Vagina (tissue), 2 donors: ENCODE data around the gene CALN1.

Source experiments
- POLR2A ChIP-seq, 2 donors: fragments of 450-650 bp; IDR thresholded peaks; one replicate each; pipeline ENCODE4 v1.6.1; 2017; ENCODE audit warnings: antibody characterized with exemption in 2 of 2, mild to moderate bottlenecking in 2 of 2, moderate library complexity in 2 of 2
- POLR2AphosphoS5 ChIP-seq, 2 donors: sonication (generic); formaldehyde crosslinking; IDR thresholded peaks; one replicate each; pipeline ENCODE4 v1.9.0; 2017; ENCODE audit warnings: antibody characterized with exemption in 2 of 2, mild to moderate bottlenecking in 2 of 2, low read depth in 1 of 2; ENCODE audit not compliant: insufficient read depth in 1 of 2
- TF ChIP-seq, protein P1 (sequence below), 3 experiments: fragments of 450-650 bp in 2 of 3; fragments of 200-600 bp in 1 of 3; sonication (generic) in 1 of 3; IDR thresholded peaks; one replicate each; pipeline ENCODE4 v1.5.1; 2017 to 2019; ENCODE audit warnings: antibody characterized with exemption in 3 of 3, mild to moderate bottlenecking in 2 of 3, moderate library complexity in 2 of 3

DNA sequence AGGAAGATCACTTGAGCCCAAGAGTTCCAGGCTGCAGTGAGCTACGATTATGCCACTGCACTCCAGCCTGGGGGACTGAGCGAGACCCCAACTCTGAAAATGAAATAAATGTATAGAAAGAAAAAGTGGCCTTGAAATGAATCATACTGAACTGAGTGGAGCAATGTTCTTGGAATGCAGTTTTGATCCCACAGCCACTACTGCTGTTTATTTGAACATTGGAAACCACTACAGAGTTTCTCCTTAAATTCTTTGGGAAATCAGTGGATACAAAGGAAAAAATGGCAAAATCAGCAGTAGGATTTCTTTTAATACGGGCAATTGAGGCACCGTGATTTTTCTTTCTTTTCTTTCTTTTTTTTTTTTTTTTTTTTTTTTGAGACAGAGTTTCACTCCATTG lies 642.8 kb downstream of the CALN1 start:
- no peak for TF ChIP-seq POLR2AphosphoS5 (IDR thresholded peaks at IDR 0.05; ENCODE audit: insufficient read depth in 1 of 2, low read depth in 1 of 2)
- TF ChIP-seq, protein P1, sequence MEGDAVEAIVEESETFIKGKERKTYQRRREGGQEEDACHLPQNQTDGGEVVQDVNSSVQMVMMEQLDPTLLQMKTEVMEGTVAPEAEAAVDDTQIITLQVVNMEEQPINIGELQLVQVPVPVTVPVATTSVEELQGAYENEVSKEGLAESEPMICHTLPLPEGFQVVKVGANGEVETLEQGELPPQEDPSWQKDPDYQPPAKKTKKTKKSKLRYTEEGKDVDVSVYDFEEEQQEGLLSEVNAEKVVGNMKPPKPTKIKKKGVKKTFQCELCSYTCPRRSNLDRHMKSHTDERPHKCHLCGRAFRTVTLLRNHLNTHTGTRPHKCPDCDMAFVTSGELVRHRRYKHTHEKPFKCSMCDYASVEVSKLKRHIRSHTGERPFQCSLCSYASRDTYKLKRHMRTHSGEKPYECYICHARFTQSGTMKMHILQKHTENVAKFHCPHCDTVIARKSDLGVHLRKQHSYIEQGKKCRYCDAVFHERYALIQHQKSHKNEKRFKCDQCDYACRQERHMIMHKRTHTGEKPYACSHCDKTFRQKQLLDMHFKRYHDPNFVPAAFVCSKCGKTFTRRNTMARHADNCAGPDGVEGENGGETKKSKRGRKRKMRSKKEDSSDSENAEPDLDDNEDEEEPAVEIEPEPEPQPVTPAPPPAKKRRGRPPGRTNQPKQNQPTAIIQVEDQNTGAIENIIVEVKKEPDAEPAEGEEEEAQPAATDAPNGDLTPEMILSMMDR (IDR thresholded peaks at IDR 0.05) = no peak
- TF ChIP-seq POLR2A (IDR thresholded peaks at IDR 0.05) = no peak
